Duodenal mucosa (tissue), 2 donors: ENCODE results near the gene ARMH3.

ENCODE experiments used
- H3K27ac ChIP-seq: one replicate; pipeline ENCODE4 v1.7.0; 2013; ENCODE audit warnings: low read depth, low read length
- H3K27me3 ChIP-seq, 2 donors: one replicate each; pipeline ENCODE4 v1.7.0; 2013; ENCODE audit warnings: low read length in 2 of 2, control low read depth in 1 of 2; ENCODE audit not compliant: insufficient read depth in 2 of 2, control insufficient read depth in 1 of 2
- H3K36me3 ChIP-seq, 2 donors: one replicate each; pipeline ENCODE4 v1.7.0; 2013; ENCODE audit warnings: low read length in 2 of 2, control low read depth in 1 of 2; ENCODE audit not compliant: insufficient read depth in 2 of 2, control insufficient read depth in 1 of 2
- H3K4me1 ChIP-seq, 2 donors: one replicate each; pipeline ENCODE4 v1.7.0; 2013; ENCODE audit warnings: low read length in 2 of 2, control low read depth in 1 of 2; ENCODE audit not compliant: insufficient read depth in 2 of 2, control insufficient read depth in 1 of 2
- H3K4me3 ChIP-seq, 2 donors: one replicate each; pipeline ENCODE4 v1.7.0; 2013; ENCODE audit warnings: low read length in 2 of 2, low read depth in 1 of 2
- H3K9ac ChIP-seq, 2 donors: one replicate each; pipeline ENCODE4 v1.7.0; 2013; ENCODE audit warnings: low read length in 2 of 2, low read depth in 1 of 2
- H3K9me3 ChIP-seq, 2 donors: one replicate each; pipeline ENCODE4 v1.7.0; 2013; ENCODE audit warnings: low read length in 2 of 2, control low read depth in 1 of 2; ENCODE audit not compliant: control insufficient read depth in 1 of 2

The ARMH3 gene

DNA sequence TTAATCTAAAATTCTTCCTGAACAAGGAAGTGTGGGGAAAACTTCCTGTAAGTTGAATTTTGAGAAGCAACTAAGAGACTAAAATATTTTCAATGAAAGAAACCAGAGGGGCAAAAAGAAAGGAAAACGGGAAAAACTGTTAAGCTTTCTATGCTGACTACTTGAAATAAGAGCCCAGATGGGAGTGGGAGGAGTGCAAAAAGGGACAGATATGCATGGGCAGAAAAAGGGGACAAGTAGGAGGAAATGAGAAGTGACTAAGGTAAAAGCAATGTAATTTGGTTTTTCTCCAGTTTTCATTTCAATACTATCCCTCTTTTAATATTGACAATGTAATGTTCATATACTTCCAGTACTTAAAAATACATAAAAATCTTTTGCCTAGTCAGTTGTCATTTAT, 248.8 kb downstream of the ARMH3 start:
- Histone ChIP-seq H3K9me3 (no peaks in the 10 kb centered on the region), H3K4me3 (no peak overlapping the region), H3K4me1 (no peaks in the 10 kb centered on the region), H3K9ac (no peak overlapping the region), H3K36me3 (peaks cover 26 to 88% of the 10 kb centered on the region in 2 donors), H3K27ac (no peak overlapping the region), H3K27me3 (no peaks in the 10 kb centered on the region)

DNA sequence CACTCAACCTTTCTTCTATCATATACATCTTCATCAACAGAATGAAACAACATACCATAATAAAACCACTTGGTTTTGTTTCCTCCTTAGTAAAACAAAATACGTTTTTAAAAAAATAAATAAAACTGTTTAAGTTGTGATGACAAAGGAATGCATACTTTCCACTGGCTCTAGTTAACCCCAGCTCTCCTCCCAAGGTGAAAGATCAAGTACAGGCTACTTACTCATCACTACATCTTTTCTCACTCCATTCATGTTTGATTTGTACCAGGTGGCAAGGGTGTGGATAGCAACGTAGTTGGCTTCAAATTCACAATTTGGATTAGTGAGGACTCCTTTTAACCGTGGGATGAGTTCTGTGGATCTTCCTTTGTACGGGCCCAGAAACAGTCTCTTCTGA, 252.5 kb downstream of the ARMH3 start:
- no peak overlapping the region for H3K4me3 ChIP-seq
- H3K27me3 ChIP-seq: no peaks in the 10 kb centered on the region
- H3K9ac ChIP-seq: no peak overlapping the region
- no peaks in the 10 kb centered on the region for H3K4me1 ChIP-seq
- no peaks in the 10 kb centered on the region for H3K9me3 ChIP-seq
- no peak overlapping the region for H3K27ac ChIP-seq
- peaks cover 35 to 93% of the 10 kb centered on the region in 2 donors for H3K36me3 ChIP-seq

DNA sequence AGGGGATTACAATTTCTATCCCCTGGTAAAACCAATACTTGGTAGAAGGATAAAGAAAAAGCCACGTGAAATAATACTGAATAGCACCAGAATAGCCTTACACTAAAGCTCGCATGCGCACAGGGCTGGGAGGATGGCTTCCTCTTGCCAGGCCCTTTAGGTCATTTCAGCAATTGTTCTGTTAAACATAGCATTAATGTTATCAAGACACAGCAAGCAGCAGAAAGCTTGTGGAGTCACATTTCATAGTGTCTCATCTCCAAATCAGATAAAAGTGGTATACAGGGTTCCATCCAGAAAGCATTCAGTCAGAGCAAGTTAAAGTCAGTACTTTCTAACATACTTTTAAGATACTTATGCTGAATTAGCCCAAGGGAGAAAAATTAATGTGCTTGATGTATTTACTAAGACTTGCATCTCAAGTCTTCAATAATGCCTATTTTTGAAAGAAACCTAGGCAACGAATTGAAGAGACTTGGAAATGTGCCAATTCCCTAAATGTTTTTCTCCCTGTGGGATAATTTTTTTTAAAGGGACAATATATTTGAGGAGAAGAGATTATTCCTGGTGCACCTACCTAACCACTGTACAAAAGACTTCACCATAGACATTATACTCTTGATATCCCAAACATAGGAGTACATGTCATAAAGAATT, 258.4 kb downstream of the ARMH3 start:
- H3K27ac ChIP-seq: no peak overlapping the region
- no peak overlapping the region for H3K9ac ChIP-seq
- no peaks in the 10 kb centered on the region for H3K27me3 ChIP-seq
- H3K4me3 ChIP-seq: no peak overlapping the region
- H3K4me1 ChIP-seq: no peaks in the 10 kb centered on the region
- H3K9me3 ChIP-seq: no peaks in the 10 kb centered on the region
- peaks cover 61 to 94% of the 10 kb centered on the region in 2 donors for H3K36me3 ChIP-seq
